HG03565 (cell line): ENCODE results near the gene CCDC28A.

ENCODE experiments used
- ATAC-seq: cut with Tn5 transposase; IDR thresholded peaks from one replicate; pipeline ENCODE4 v1.9.1; 2021; ENCODE audit warnings: mild to moderate bottlenecking, moderate library complexity; ENCODE audit not compliant: unreplicated experiment

Gene CCDC28A

GRCh38 chr6:138832182-138832581, 58.6 kb downstream of the CCDC28A start:
- no peak for ATAC-seq

GRCh38 chr6:138833816-138834539, 60.4 kb downstream of the CCDC28A start:
- ATAC-seq, result no peak

DNA sequence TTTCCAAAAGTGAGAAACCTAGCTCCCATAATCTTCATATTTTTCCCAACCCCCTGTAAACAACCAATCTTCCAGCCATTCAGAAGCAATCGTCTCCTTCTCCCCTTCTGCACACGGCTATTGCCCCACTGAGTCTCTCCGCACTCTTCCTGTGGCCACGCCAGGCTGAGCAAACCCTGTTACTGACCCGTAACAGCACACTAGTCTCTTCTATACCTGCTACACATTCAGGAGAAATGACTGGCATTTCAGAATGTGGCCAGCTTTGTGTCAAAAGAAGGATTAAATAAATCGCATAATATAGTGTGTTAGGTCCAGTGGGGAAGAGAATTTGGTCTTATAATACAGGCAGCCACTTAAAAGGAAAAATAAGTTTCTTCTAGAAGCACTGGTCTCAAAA, 63.7 kb downstream of the CCDC28A start:
- ATAC-seq, result no peak
